Activated CD4-positive, alpha-beta T cell treated with anti-CD3 and anti-CD28 coated beads for 4 hours (primary cell): ENCODE measurements around the gene CIRBP.
"Not testable (repeated sequence)": the region's sequence is repeated elsewhere in the genome, so short reads cannot be mapped to it uniquely, and the experiment has no call there.

ENCODE experiments used
- DNase-seq, 2 donors: peaks; one replicate each; pipeline ENCODE4 v3.0.0-alpha.2; 2020

CIRBP gene

GRCh38 chr19:1315470-1316166, 46.5 kb downstream of the CIRBP start:
- peak; percentile 17 to 22 for DNase-seq

GRCh38 chr19:1316466-1316865, 47.3 kb downstream of the CIRBP start:
- DNase-seq, result no peak

GRCh38 chr19:1317274-1318003, 48.3 kb downstream of the CIRBP start:
- no peak for DNase-seq

GRCh38 chr19:1318678-1319471, 49.7 kb downstream of the CIRBP start:
- no peak for DNase-seq

GRCh38 chr19:1320282-1320650, 51.1 kb downstream of the CIRBP start:
- DNase-seq, result not testable (repeated sequence)

- DNase-seq, result no peak
These were observed 52.4 kb downstream of the CIRBP start for GRCh38 chr19:1321539-1321938.

- no peak for DNase-seq
These were observed 53.3 kb downstream of the CIRBP start for GRCh38 chr19:1322198-1322981.

- DNase-seq, result no peak
These were observed 55.2 kb downstream of the CIRBP start for GRCh38 chr19:1324249-1324805.
